Measurements from ENCODE around the gene VIT. TPM values are rescaled to one million over a fixed set of nuclear protein-coding genes. Genes with fewer than 3 reads are reported as not detected.

Gene VIT
- total and polyA plus RNA-seq, 8 donors: 0.06 to 1.1 (median 0.13) TPM; not detected in 1

DNA sequence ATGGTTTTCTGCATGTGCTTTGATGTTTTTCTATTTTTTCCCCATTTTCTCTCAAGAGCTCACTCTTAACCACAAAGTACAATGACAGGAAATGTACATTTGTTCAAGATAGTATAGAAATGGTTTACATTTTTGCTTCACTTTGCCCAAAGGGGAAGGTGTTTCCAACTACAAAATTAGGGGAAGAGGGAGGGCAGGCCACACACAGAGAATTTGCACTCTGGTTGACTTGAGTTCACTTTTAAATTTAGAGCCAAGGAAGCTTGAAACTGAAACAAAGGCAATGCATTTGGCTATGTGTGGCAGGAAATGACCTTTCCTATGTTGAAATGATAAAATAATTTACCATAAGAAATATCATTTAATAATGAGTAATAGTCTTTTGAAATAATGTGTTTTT, 19.1 kb upstream of the VIT start:
- Histone ChIP-seq H3K4me3 (no peak overlapping the region), H3K27me3 (no peaks in the 10 kb centered on the region), H3K9me3 (peaks cover 0 to 6% of the 10 kb centered on the region in 2 donors), H3K36me3 (no peaks in the 10 kb centered on the region), H3K4me1 (peaks cover 0 to 5% of the 10 kb centered on the region in 2 donors), H3K27ac (no peak overlapping the region)
- ATAC-seq (no peak), DNase-seq (no peak)
- intact Hi-C loops (cut with DNase I): no loop called here
- TF ChIP-seq, protein P1, sequence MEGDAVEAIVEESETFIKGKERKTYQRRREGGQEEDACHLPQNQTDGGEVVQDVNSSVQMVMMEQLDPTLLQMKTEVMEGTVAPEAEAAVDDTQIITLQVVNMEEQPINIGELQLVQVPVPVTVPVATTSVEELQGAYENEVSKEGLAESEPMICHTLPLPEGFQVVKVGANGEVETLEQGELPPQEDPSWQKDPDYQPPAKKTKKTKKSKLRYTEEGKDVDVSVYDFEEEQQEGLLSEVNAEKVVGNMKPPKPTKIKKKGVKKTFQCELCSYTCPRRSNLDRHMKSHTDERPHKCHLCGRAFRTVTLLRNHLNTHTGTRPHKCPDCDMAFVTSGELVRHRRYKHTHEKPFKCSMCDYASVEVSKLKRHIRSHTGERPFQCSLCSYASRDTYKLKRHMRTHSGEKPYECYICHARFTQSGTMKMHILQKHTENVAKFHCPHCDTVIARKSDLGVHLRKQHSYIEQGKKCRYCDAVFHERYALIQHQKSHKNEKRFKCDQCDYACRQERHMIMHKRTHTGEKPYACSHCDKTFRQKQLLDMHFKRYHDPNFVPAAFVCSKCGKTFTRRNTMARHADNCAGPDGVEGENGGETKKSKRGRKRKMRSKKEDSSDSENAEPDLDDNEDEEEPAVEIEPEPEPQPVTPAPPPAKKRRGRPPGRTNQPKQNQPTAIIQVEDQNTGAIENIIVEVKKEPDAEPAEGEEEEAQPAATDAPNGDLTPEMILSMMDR (IDR thresholded peaks at IDR 0.05): no peak

DNA sequence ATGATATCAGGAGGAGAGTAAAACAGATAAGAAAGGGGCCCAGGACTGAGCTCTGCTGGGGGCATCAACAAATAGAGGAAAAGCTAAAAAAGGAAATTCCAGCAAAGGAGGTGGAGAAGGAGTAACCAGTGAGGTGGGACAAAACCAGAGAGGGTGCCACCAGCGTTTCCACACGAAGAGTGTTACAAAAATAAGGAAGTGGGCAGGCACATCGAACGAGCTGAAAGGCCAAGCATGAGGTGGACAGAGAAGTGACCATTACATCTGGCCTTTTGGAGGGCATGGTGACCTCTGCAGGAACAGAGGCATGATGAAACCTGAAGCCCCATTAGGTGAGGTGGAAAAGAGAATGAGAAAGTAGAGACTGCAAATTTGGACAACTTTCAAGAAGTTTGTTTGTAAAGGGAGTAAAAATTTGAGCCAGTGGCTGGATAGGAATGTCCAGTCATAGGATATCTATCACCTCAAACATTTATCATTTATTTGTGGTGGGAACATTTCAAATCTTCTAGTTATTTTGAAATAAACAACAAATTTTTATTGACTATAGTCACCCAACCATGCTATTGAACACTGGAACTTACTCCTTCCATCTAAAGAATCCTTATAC, 18.4 kb upstream of the VIT start:
- Histone ChIP-seq H3K27me3 (no peaks in the 10 kb centered on the region), H3K9me3 (peaks cover 0 to 6% of the 10 kb centered on the region in 2 donors), H3K36me3 (no peaks in the 10 kb centered on the region), H3K4me1 (peaks cover 0 to 5% of the 10 kb centered on the region in 2 donors), H3K4me3 (no peak overlapping the region), H3K27ac (no peak overlapping the region)
- intact Hi-C loops (cut with DNase I): no loop called here
- DNase-seq (no peak), ATAC-seq (no peak)
- TF ChIP-seq, protein P1 (IDR thresholded peaks at IDR 0.05): no peak

DNA sequence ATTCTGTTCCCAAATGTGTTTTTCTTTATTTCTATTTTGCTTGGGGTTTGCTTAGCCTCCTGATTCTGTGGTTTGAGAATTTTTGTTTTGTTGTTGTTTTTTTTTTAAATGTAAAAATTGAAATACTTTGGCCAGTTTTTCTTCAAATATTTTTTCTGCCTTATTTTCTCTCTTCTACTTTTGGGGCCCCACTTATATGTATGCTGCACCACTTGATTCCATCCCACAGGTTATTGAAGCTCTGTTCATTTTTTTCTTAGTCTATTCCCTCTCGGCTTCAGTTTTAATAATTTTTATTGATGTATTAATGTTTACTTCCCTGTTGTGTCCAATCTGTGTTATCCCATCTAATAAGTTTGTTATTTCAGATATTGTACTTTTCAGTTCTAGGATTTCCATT, 17.7 kb upstream of the VIT start:
- Histone ChIP-seq H3K4me1 (peaks cover 0 to 5% of the 10 kb centered on the region in 2 donors), H3K27ac (no peak overlapping the region), H3K9me3 (peaks cover 0 to 6% of the 10 kb centered on the region in 2 donors), H3K27me3 (no peaks in the 10 kb centered on the region), H3K4me3 (no peak overlapping the region), H3K36me3 (no peaks in the 10 kb centered on the region)
- no peak for ATAC-seq
- TF ChIP-seq, protein P1 (IDR thresholded peaks at IDR 0.05): no peak
- no peak for DNase-seq
- intact Hi-C loops (cut with DNase I): no loop called here

DNA sequence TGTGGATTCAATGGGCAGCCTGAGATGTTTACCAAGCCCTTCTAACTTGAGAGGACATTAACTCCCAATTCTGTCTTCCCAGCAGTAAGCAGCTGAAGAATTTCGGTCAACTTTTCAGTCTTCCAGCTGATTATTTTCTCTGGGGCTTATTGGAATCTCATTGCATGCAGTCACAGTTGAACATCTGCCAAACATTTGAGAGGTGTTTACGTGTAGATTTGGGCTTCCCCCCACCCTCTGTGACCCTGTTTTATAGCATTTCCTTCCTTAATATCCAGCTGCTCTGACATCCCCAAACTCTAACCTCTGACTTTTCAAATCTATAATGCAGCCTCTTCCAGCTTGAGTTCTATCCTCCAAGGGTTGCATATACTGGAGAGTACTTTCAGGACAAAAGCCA, 16.5 kb upstream of the VIT start:
- ATAC-seq (no peak), DNase-seq (no peak)
- Histone ChIP-seq H3K27ac (no peak overlapping the region), H3K27me3 (no peaks in the 10 kb centered on the region), H3K4me1 (peaks cover 0 to 5% of the 10 kb centered on the region in 2 donors), H3K36me3 (no peaks in the 10 kb centered on the region), H3K9me3 (peaks cover 0 to 6% of the 10 kb centered on the region in 2 donors), H3K4me3 (no peak overlapping the region)
- intact Hi-C loops (cut with DNase I): no loop called here
- TF ChIP-seq, protein P1 (IDR thresholded peaks at IDR 0.05): no peak

DNA sequence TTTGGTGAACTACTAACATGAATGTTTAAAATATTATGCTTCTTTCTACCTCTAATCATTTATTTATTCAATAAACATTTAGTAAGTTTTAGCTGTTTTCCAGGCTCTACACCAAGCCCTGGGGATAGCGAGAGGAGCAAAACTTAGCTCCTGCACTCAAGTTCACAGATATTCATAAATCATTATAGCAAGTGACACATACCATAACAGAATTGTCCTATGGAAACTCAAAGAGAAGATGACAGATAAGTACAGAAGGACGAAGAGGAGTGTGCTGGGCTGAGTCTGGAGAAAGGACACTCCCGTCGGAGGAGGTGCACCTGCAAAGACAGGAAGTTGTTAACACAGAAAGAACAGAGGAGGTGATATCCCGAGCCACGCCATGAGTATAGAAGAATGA, 13.9 kb upstream of the VIT start:
- peaks cover 0 to 6% of the 10 kb centered on the region in 2 donors for H3K9me3 ChIP-seq
- H3K4me1 ChIP-seq: peaks cover 0 to 5% of the 10 kb centered on the region in 2 donors
- H3K36me3 ChIP-seq: no peaks in the 10 kb centered on the region
- TF ChIP-seq, protein P1 (IDR thresholded peaks at IDR 0.05): no peak
- no peak overlapping the region for H3K4me3 ChIP-seq
- no peaks in the 10 kb centered on the region for H3K27me3 ChIP-seq
- DNase-seq (no peak), ATAC-seq (no peak)
- intact Hi-C loops (cut with DNase I): no loop called here
- H3K27ac ChIP-seq: no peak overlapping the region
